Lower lobe of right lung (tissue), 2 donors: ENCODE measurements around the gene COX6A1. TPM values are rescaled to one million over a fixed set of nuclear protein-coding genes. Genes with fewer than 3 reads are reported as not detected.
"Not testable (repeated sequence)": the region's sequence is repeated elsewhere in the genome, so short reads cannot be mapped to it uniquely, and the experiment has no call there.

ENCODE experiments used
- ATAC-seq, 2 donors: fragments of 200-7000 bp; cut with Tn5 transposase; one replicate each; pipeline ENCODE4 v1.9.1; 2020 to 2022; ENCODE audit warnings: mild to moderate bottlenecking in 2 of 2, moderate library complexity in 2 of 2
- DNase-seq: peaks from one replicate; pipeline ENCODE4 v3.0.0-alpha.2; 2020
- H3K27ac ChIP-seq: fragments of 200-600 bp; one replicate; pipeline ENCODE4 v1.8.0; 2022
- H3K27me3 ChIP-seq: fragments of 200-600 bp; one replicate; pipeline ENCODE4 v1.8.0; 2022; ENCODE audit warnings: low read depth
- H3K36me3 ChIP-seq: fragments of 200-600 bp; one replicate; pipeline ENCODE4 v1.8.0; 2022; ENCODE audit warnings: mild to moderate bottlenecking
- H3K4me1 ChIP-seq: fragments of 200-600 bp; one replicate; pipeline ENCODE4 v1.8.0; 2022
- H3K4me3 ChIP-seq: fragments of 200-600 bp; one replicate; pipeline ENCODE4 v1.8.0; 2022; ENCODE audit warnings: mild to moderate bottlenecking
- H3K9me3 ChIP-seq: fragments of 200-600 bp; one replicate; pipeline ENCODE4 v1.8.0; 2022
- intact Hi-C: fragments of 100-400 bp; cut with DNase I; formaldehyde crosslinking; loops from one replicate; pipeline ENCODE4 v1.11.0; 2022
- total RNA-seq: library from RNA; stranded (reverse); fragmentation: NEBNext Ultra II Directional; extraction: Animal tissue kit (Norgen Biotek cat#: 25700); gene quantifications from one replicate; pipeline ENCODE4 v1.2.1, GENCODE V29; 2021
- TF ChIP-seq, protein P1 (sequence below): fragments of 200-600 bp; IDR thresholded peaks from one replicate; pipeline ENCODE4 v1.8.0; 2022; ENCODE audit warnings: antibody characterized with exemption, mild to moderate bottlenecking
- donor health status: DM: no; HTN: yes; CAD: no; lungs with severe emphysema.

Gene COX6A1
- total RNA-seq, 1 donor from 2014 or later: 263 TPM

- H3K27ac ChIP-seq: no peak overlapping the region
- ATAC-seq (no peak), DNase-seq (no peak)
- intact Hi-C loops: no loop called here
- no peaks in the 10 kb centered on the region for H3K9me3 ChIP-seq
- TF ChIP-seq, protein P1, sequence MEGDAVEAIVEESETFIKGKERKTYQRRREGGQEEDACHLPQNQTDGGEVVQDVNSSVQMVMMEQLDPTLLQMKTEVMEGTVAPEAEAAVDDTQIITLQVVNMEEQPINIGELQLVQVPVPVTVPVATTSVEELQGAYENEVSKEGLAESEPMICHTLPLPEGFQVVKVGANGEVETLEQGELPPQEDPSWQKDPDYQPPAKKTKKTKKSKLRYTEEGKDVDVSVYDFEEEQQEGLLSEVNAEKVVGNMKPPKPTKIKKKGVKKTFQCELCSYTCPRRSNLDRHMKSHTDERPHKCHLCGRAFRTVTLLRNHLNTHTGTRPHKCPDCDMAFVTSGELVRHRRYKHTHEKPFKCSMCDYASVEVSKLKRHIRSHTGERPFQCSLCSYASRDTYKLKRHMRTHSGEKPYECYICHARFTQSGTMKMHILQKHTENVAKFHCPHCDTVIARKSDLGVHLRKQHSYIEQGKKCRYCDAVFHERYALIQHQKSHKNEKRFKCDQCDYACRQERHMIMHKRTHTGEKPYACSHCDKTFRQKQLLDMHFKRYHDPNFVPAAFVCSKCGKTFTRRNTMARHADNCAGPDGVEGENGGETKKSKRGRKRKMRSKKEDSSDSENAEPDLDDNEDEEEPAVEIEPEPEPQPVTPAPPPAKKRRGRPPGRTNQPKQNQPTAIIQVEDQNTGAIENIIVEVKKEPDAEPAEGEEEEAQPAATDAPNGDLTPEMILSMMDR: no peak
- H3K36me3 ChIP-seq: peaks cover 58% of the 10 kb centered on the region
- no peaks in the 10 kb centered on the region for H3K27me3 ChIP-seq
- H3K4me1 ChIP-seq: peaks cover 29% of the 10 kb centered on the region
- no peak overlapping the region for H3K4me3 ChIP-seq
Observed at GRCh38 chr12:120444676-120445075, 6.8 kb downstream of the COX6A1 start.

- ATAC-seq (peak; percentile 98 to 99), DNase-seq (peak; percentile 88)
- intact Hi-C loops: no loop called here
- peaks cover 50% of the 10 kb centered on the region for H3K36me3 ChIP-seq
- no peaks in the 10 kb centered on the region for H3K27me3 ChIP-seq
- TF ChIP-seq, protein P1: no peak
- H3K9me3 ChIP-seq: no peaks in the 10 kb centered on the region
- H3K4me1 ChIP-seq: peaks cover 25% of the 10 kb centered on the region
- peak within 1 kb of the TSS; percentile 82 for H3K4me3 ChIP-seq
- H3K27ac ChIP-seq: peak within 1 kb of the TSS; percentile 90
Observed at GRCh38 chr12:120445911-120446843, 8.3 kb downstream of the COX6A1 start, which contains the start of the genes GATC and TRIAP1. GATC (plus strand) TSS chr12:120446444; CDS start chr12:120446481, 37 bp downstream. TRIAP1 (minus strand) TSS chr12:120446384; CDS start chr12:120446372, 12 bp downstream.

- H3K27me3 ChIP-seq, ATAC-seq, H3K9me3 ChIP-seq, intact Hi-C loops, DNase-seq: not testable (repeated sequence)
- peaks cover 51% of the 10 kb centered on the region for H3K36me3 ChIP-seq
- H3K4me3 ChIP-seq: peak overlapping the region; percentile 82
- H3K27ac ChIP-seq: peak overlapping the region; percentile 90
- H3K4me1 ChIP-seq: peaks cover 25% of the 10 kb centered on the region
Observed at GRCh38 chr12:120446844-120447178, 8.9 kb downstream of the COX6A1 start.

DNA sequence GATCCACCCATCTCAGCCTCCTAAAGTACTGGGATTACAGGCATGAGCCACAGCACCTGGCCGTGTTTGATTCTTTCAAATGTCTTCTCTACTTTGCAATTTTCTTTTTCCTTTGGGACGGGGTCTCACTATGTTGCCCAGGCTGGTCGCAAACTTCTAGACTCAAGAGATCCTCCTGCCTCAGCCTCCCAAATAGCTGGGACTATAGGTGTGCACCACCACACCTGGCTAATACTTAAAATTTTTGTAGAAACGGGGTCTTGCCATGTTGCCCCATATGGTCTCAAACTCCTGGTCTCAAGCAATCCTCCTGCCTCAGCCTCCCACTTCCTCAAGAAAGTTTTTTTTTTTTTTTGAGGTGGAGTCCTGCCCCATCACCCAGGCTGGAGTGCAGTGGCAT, 10.1 kb downstream of the COX6A1 start:
- Histone ChIP-seq H3K27me3 (no peaks in the 10 kb centered on the region), H3K9me3 (no peaks in the 10 kb centered on the region), H3K36me3 (peaks cover 53% of the 10 kb centered on the region), H3K4me1 (peaks cover 25% of the 10 kb centered on the region), H3K27ac (no peak overlapping the region), H3K4me3 (no peak overlapping the region)
- DNase-seq (no peak), ATAC-seq (no peak)
- intact Hi-C loops: no loop called here
- TF ChIP-seq, protein P1: no peak

DNA sequence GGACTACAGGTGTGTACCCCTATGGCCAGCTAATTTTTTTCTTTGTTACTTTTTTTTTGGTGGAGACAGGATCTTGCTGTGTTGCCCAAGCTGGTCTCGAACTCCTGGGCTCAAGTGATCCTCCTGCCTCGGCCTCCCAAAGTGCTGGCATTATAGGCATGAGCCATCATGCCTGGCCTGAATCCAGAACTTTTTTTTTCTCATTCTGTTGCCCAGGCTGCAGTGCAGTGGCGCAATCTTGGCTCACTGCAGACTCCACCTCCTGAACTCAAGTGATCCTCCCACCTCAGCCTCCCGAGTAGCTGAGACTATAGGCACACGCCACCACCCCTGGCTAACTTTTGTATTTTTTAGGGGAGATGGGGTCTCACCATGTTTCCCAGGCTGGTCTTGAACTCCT, 14.6 kb downstream of the COX6A1 start:
- ATAC-seq, H3K4me1 ChIP-seq, H3K4me3 ChIP-seq, DNase-seq, H3K27ac ChIP-seq, H3K9me3 ChIP-seq, intact Hi-C loops, H3K27me3 ChIP-seq: not testable (repeated sequence)
- peaks cover 78% of the 10 kb centered on the region for H3K36me3 ChIP-seq

DNA sequence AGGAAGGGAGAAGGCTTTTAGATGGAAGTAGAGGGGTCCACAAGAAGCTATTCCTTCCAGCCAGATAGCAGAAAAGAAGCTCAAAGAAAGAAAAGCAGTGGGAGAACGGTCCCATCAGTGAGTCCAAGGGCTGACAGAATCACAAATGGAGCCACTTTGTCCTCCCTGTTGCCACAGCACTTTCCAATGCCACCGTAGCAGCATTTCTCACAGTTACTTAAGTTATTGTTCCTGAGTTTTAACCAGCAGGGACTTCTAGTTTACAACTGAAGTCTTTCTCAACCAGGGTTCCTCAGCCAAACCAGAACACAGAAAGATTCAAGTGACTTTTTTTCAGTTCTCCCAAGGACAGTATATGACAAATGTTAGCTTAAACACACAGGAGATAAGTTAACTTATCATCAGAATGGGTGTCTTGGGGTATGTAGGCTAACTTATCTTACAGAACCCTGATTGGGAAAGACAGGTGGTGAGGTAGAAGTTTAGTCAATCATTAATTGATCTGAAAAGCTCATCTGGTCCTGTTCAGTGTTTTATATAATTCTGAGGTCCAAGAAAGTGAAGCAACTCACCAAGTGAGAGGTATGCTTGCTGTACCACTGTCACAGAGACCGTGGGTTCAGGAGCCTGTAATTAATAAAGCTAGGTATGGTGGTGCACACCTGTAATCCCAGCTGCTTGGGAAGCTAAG, 15.3 kb downstream of the COX6A1 start:
- TF ChIP-seq, protein P1: no peak
- Histone ChIP-seq H3K36me3 (peaks cover 85% of the 10 kb centered on the region), H3K27ac (no peak overlapping the region), H3K27me3 (no peaks in the 10 kb centered on the region), H3K4me1 (no peaks in the 10 kb centered on the region), H3K9me3 (no peaks in the 10 kb centered on the region), H3K4me3 (no peak overlapping the region)
- ATAC-seq (no peak), DNase-seq (no peak)
- intact Hi-C loops: no loop called here
